Daoy (cell line): ENCODE measurements around the gene SELENBP1. TPM values are rescaled to one million over a fixed set of nuclear protein-coding genes. Genes with fewer than 3 reads are reported as not detected.
"Not testable (repeated sequence)": the region's sequence is repeated elsewhere in the genome, so short reads cannot be mapped to it uniquely, and the experiment has no call there.

ENCODE experiments used
- DNase-seq: peaks from one replicate; pipeline ENCODE4 v3.0.0-alpha.2; 2015; ENCODE audit warnings: low read depth
- total RNA-seq: library from RNA; depleted of rRNA; stranded (reverse); fragments of >200 nt; shearing (Covaris generic); gene quantifications from 2 replicates; pipeline ENCODE4 v1.2.3, GENCODE V29; 2014; rRNA removed

SELENBP1 gene
- total RNA-seq, result 0.65 and 1.8 TPM in 2 replicates

- DNase-seq, result peak; percentile 61
Measured at GRCh38 chr1:151372058-151372934, at the start of gene SELENBP1. Gene SELENBP1 (minus strand): TSS chr1:151372705. CDS start chr1:151372641, 64 bp downstream.

GRCh38 chr1:151419819-151420218, 47.3 kb upstream of the SELENBP1 start:
- no peak for DNase-seq

GRCh38 chr1:151418081-151418480, 45.6 kb upstream of the SELENBP1 start:
- no peak for DNase-seq

DNA sequence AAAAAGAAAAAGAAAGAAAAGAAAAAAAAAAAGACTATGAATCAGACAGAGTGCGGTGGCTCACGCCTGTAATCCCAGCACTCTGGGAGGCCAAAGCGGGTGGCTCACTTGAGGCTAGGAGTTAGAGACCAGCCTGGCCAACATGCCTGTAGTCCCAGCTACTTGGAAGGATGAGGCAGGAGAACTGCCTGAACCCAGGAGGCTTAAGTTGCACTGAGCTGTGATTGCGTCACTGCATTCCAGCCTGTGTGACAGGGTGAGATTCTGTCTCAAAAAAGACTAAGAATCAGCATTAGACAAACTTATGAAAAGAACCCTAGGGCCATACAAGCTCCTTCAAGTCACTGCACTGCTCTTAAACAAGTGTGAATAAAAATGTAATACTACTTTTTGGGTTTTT, 43.7 kb upstream of the SELENBP1 start:
- DNase-seq, result no peak

DNA sequence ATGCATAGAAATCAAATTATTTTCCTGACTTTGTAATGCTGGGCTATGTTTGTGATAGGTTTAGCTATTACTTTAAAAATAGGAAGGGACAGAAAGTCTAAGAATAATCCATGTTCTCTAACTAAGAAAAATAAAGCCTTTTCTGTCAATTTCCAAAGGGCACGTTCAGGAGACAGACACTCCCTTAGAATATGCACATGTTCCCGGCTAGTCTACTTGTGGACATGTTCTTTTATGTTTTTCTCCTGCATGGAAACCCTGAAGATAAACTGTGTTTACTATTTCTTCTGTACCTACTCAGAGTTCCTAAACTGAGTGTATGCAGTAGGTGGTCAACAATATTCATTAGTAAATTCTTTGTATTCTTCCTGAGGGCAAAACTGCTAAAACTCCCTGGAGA, 39.4 kb upstream of the SELENBP1 start:
- DNase-seq, result no peak

- no peak for DNase-seq
Measured at GRCh38 chr1:151408891-151409290, 36.4 kb upstream of the SELENBP1 start.

DNA sequence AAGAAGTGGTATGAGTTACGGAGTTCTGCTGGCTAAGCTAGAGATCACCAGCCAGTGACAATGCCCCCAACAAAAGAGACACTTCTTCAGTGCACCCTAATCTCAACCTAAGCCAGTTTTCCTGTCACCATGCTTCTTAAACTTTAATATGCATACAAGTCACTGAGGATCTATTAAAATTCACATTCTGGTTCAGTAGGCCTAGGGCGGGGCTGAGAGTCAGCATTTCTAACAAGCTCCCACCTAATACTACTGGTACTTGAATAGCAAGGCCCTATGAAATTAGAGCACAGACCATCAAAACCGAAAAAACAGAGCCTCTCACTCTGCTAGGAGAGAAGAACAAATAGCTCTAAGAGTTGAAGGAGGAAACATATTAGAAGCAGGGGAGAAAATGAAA, 34.8 kb upstream of the SELENBP1 start:
- DNase-seq, result no peak

DNA sequence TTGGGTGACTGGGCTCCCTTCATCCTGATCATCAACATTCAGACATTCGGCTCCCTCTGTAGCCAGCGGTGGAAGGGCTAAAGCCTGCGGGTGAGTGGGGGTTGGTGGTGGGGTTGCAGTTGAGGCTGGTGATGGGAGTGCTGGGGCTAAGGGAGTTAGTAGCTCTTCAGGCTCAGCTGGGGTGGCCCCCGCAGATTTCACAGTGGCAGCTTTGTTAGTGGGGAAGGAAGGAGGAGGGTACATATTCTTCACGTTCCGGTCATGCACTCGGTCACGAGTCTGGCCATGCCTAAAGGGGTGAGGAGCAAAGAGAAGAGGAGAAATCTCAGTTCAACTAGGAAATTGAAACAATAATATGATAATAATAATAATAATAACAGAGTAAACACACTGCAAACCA, 33.7 kb upstream of the SELENBP1 start:
- no peak for DNase-seq

GRCh38 chr1:151405187-151405951, 32.9 kb upstream of the SELENBP1 start:
- no peak for DNase-seq

DNA sequence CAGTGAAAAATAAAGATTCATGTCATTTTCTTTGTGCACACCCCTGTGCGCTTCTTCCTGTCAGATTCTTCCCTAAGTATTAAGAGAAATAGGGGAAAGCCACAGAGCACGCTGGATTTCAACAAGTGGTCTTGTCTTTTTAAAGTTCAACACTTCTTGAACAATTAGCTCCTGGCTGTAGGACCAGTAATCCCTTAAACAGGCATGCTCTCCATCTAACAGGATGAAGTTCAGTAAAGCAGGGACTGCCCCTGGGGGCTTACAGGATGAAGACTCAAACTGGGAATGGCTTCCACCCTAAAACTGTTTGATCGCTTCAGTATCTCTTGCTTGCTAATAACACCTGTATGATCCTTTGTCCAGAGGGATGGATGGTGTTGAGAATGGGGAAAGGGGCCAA, 31.1 kb upstream of the SELENBP1 start:
- DNase-seq, result no peak

DNA sequence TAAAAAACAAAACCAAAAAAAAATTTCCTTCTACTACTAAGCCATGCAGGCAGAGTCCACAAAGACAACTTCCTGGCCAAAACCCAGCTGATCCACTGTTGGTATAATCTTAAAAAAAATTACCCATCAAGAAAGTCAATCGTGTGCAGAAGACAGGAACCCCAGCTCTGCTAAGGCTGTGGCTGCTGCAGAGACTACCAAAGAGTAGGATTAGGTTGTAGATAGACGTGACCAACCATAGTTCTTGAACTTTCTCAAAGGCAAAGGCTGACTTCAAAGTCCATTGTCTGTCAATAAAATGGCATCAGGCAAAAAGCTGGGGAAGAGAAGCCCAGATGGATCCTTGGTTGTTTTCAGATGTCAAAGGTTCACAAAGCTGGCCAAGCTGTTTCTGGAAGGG, 30.3 kb upstream of the SELENBP1 start:
- DNase-seq, result no peak

DNA sequence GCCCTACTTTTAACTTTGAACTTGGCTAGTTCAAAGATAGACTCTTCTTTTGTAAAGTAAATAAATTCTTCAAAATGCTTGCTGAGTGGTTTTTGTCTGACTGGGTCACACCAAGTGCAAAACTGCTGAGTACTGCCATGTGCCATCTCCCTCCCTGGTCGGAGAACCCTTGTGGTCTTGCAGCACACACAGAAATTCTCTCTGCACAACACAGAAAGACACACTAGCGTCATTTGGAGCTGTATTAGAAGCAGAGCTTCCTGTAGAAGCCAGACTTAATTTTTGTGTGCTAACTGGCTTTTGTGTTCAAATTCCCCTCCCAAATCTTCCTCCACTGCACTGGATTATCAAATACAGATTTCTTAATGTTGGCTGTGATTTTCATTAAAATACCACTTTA, 29.4 kb upstream of the SELENBP1 start:
- no peak for DNase-seq

DNA sequence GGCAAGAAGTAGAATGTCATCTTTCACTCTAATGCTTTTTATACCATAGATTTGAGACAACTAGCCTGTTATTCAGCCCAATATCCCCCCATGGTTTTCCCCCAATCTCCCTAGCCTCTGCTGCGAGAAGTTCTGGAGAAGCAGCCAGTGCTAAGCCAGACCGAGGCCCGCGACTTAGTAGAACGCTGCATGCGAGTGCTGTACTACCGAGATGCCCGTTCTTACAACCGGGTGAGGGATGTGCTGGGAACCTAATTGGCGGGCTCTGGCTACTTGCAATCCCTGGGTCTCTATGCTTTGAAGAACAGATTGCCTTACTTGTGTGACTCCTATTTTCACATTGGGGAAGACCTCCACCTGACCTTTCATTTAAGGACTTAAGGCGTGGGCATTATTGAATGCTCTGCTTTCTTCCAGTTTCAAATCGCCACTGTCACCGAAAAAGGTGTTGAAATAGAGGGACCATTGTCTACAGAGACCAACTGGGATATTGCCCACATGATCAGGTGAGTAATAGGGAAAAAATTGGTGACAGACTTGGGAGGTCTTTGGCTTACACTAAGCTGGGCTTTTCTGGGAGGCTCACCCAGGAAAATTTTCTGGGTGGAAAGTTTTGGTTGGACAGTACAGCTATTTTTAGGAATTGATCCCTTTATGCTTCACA, 28.8 kb upstream of the SELENBP1 start:
- no peak for DNase-seq

GRCh38 chr1:151399324-151400171, 27.0 kb upstream of the SELENBP1 start, which contains the start of gene PSMB4:
Gene PSMB4 (plus strand): TSS chr1:151399573. CDS start chr1:151399588, 15 bp downstream.
- peak; percentile 93 for DNase-seq

- DNase-seq, result not testable (repeated sequence)
Measured at GRCh38 chr1:151396265-151396664, 23.8 kb upstream of the SELENBP1 start.

GRCh38 chr1:151393583-151393982, 21.1 kb upstream of the SELENBP1 start:
- DNase-seq, result no peak

GRCh38 chr1:151391079-151391563, 18.6 kb upstream of the SELENBP1 start:
- no peak for DNase-seq

GRCh38 chr1:151390221-151391078, 17.9 kb upstream of the SELENBP1 start:
- DNase-seq, result not testable (repeated sequence)

GRCh38 chr1:151386002-151386401, 13.5 kb upstream of the SELENBP1 start:
- no peak for DNase-seq

GRCh38 chr1:151384584-151384983, 12.1 kb upstream of the SELENBP1 start:
- DNase-seq, result no peak
